GM12878 (cell line): ENCODE data around the gene WDR26. TPM values are rescaled to one million over a fixed set of nuclear protein-coding genes. Genes with fewer than 3 reads are reported as not detected.

Experiments used
- ATAC-seq: fragments of 200-7000 bp; cut with Tn5 transposase; 3 replicates; pipeline ENCODE4 v1.9.1; 2020; ENCODE audit warnings: mild to moderate bottlenecking, moderate library complexity
- BruUV-seq: library from RNA; stranded (reverse); fragments of 400-500 nt; replicated peaks from 2 replicates; lab custom pipeline; 2021; lab: Mats Ljungman, UMichigan
- CTCF ChIA-PET: fragments of 300-600 bp; sonication (Branson Sonifier 250); formaldehyde crosslinking; extraction: SDS; loops from one replicate; lab custom pipeline; 2021; ENCODE audit warnings: inconsistent platforms; lab: Yijun Ruan, JAX
- POLR2A ChIA-PET: fragments of 350-600 bp; formaldehyde crosslinking; extraction: SDS; loops from one replicate; lab custom pipeline; 2021; ENCODE audit warnings: inconsistent platforms; lab: Charles Lee
- RAD21 ChIA-PET: fragments of 300-600 bp; sonication (Branson Sonifier 250); formaldehyde crosslinking; loops from one replicate; lab custom pipeline; 2023; ENCODE audit warnings: antibody characterized with exemption; ENCODE audit not compliant: unreplicated experiment; lab: Charles Lee
- SMC1A ChIA-PET: fragments of 300-600 bp; sonication (Branson Sonifier 250); formaldehyde crosslinking; loops from one replicate; lab custom pipeline; 2023; ENCODE audit not compliant: unreplicated experiment, uncharacterized antibody; lab: Charles Lee
- DNase-seq: peaks from one replicate; pipeline ENCODE4 v3.0.0-alpha.2; 2011; ENCODE audit warnings: low read depth, low spot score
- FAIRE-seq: peaks from 3 replicates; lab custom pipeline; 2011; peaks lifted over from hg19 to GRCh38; lab: Jason Lieb, UNC
- H2AFZ ChIP-seq: 2 replicates; pipeline ENCODE4 v1.6.0; 2011; ENCODE audit warnings: low read depth, low read length, control low read depth; ENCODE audit not compliant: control insufficient read depth
- H3K27ac ChIP-seq: 2 replicates; pipeline ENCODE4 v1.5.1; 2011; ENCODE audit warnings: control low read depth; ENCODE audit not compliant: control insufficient read depth, insufficient read depth
- H3K27me3 ChIP-seq, 2 experiments: replicated peaks in 1 of 2; 2 replicates each; pipeline versions ENCODE4 v1.6.0 to v1.6.1; 2011; ENCODE audit warnings: low read length in 1 of 2; ENCODE audit not compliant: control insufficient read depth in 2 of 2, insufficient read depth in 2 of 2
- H3K36me3 ChIP-seq, 2 experiments: 2 replicates each; pipeline ENCODE4 v1.5.1; 2011; ENCODE audit warnings: low read length in 1 of 2; ENCODE audit not compliant: control insufficient read depth in 2 of 2, insufficient read depth in 2 of 2
- H3K4me1 ChIP-seq: 2 replicates; pipeline ENCODE4 v1.6.1; 2011; ENCODE audit warnings: mild to moderate bottlenecking, low read length, moderate library complexity, mixed read lengths; ENCODE audit not compliant: control insufficient read depth, insufficient read depth
- H3K4me2 ChIP-seq: 2 replicates; pipeline ENCODE4 v1.6.0; 2011; ENCODE audit warnings: control low read depth; ENCODE audit not compliant: control insufficient read depth, insufficient read depth
- H3K4me3 ChIP-seq: fragments of 200-600 bp; sonication (generic); 2 replicates; pipeline ENCODE4 v1.5.1; 2016
- H3K79me2 ChIP-seq: 2 replicates; pipeline ENCODE4 v1.6.0; 2011; ENCODE audit warnings: low read length; ENCODE audit not compliant: control insufficient read depth, insufficient read depth
- H3K9ac ChIP-seq: 2 replicates; pipeline ENCODE4 v1.8.0; 2011; ENCODE audit warnings: low read length, control low read depth, mixed read lengths; ENCODE audit not compliant: control insufficient read depth, insufficient read depth
- H3K9me3 ChIP-seq: replicated peaks from 3 replicates; pipeline ENCODE4 v1.5.1; 2011; ENCODE audit warnings: mild to moderate bottlenecking, low read length; ENCODE audit not compliant: control insufficient read depth, insufficient read depth
- H4K20me1 ChIP-seq: 2 replicates; pipeline ENCODE4 v1.6.0; 2011; ENCODE audit not compliant: control insufficient read depth, insufficient read depth
- CREB1 ChIP-seq: IDR thresholded peaks from 2 replicates; pipeline ENCODE4 v1.6.1; 2012; ENCODE audit warnings: low read depth, mild to moderate bottlenecking, inconsistent platforms
- KLF5 ChIP-seq: fragments of 450-650 bp; IDR thresholded peaks from 2 replicates; pipeline ENCODE4 v1.6.1; 2014; ENCODE audit warnings: mild to moderate bottlenecking; ENCODE audit not compliant: partially characterized antibody
- MTA3 ChIP-seq: IDR thresholded peaks from 2 replicates; pipeline ENCODE4 v1.6.1; 2012; ENCODE audit warnings: low read length, inconsistent platforms, borderline replicate concordance
- MXI1 ChIP-seq: fragments of 150-350 bp; IDR thresholded peaks from 2 replicates; pipeline ENCODE4 v1.6.1; 2011; ENCODE audit warnings: low read depth, mild to moderate bottlenecking, inconsistent platforms, low read length, improper control_type of control experiment
- MYB ChIP-seq: fragments of 150-350 bp; IDR thresholded peaks from 2 replicates; pipeline ENCODE4 v1.6.1; 2014; ENCODE audit warnings: mild to moderate bottlenecking, low read depth, low read length, borderline replicate concordance
- NFIC ChIP-seq: IDR thresholded peaks from 2 replicates; pipeline ENCODE4 v1.6.1; 2012; ENCODE audit warnings: low read depth, mild to moderate bottlenecking, inconsistent platforms, low read length, moderate library complexity
- NFYA ChIP-seq: IDR thresholded peaks from 2 replicates; pipeline ENCODE4 v1.6.1; 2011; ENCODE audit warnings: low read depth, mild to moderate bottlenecking, low read length, improper control_type of control experiment, borderline replicate concordance
- RB1 ChIP-seq: fragments of 450-650 bp; formaldehyde crosslinking; IDR thresholded peaks from 2 replicates; pipeline ENCODE4 v1.6.1; 2017; ENCODE audit warnings: mild to moderate bottlenecking, borderline replicate concordance
- RBBP5 ChIP-seq: fragments of 200-600 bp; sonication (generic); conservative IDR thresholded peaks from 2 replicates; pipeline ENCODE4 v1.6.1; 2016
- RELA ChIP-seq: fragments of 450-650 bp; IDR thresholded peaks from 2 replicates; pipeline ENCODE4 v1.8.0; 2014; ENCODE audit warnings: borderline replicate concordance; ENCODE audit not compliant: partially characterized antibody
- SMAD1 ChIP-seq: fragments of 450-650 bp; IDR thresholded peaks from 2 replicates; pipeline ENCODE4 v1.6.1; 2018; ENCODE audit warnings: mild to moderate bottlenecking, low read depth; ENCODE audit not compliant: partially characterized antibody
- STAT1 ChIP-seq: fragments of 450-650 bp; conservative IDR thresholded peaks from 2 replicates; pipeline ENCODE4 v1.6.1; 2014; ENCODE audit warnings: antibody characterized with exemption, mild to moderate bottlenecking
- ZBTB4 ChIP-seq: fragments of 450-650 bp; formaldehyde crosslinking; IDR thresholded peaks from 2 replicates; pipeline ENCODE4 v1.4.0; 2022; ENCODE audit warnings: mild to moderate bottlenecking, moderate library complexity
- WGBS: methylation state at CpG from one replicate; pipeline ENCODE4 v1.1.6; 2016; ENCODE audit warnings: low lambda C conversion rate; ENCODE audit not compliant: insufficient replicate concordance, insufficient coverage; ENCODE audit errors: missing lambda C conversion rate; 5-methylcytosine and 5-hydroxymethylcytosine counted together
- in situ Hi-C: fragments of 300-500 bp; cut with MboI; formaldehyde crosslinking; loops from 9 replicates; pipeline ENCODE4 v1.14.3; 2018; ENCODE audit warnings: mixed read lengths
- intact Hi-C: fragments of 100-400 bp; cut with micrococcal nuclease; formaldehyde crosslinking; loops from one replicate; pipeline ENCODE4 v1.14.2; 2022; ENCODE audit not compliant: unreplicated experiment
- polyA plus RNA-seq, 11 experiments: library from polyadenylated mRNA; depleted of rRNA in 4 of 11; unstranded in 6 of 11; stranded (reverse) in 5 of 11; fragments of >200 nt; fragmentation: Nextera tagmentation in 4 of 11; fragmentation: Illumina TruSeq in 1 of 11; extraction: Ambion mirVana in 4 of 11; extraction: Trizol in 1 of 11; gene quantifications; 1 replicate in 1 of 11; 2 replicates in 10 of 11; pipeline versions ENCODE4 v1.2.1 to v1.2.3, GENCODE V29; 2011 to 2016; ENCODE audit warnings: inconsistent platforms in 2 of 11, missing spikeins in 2 of 11, low read depth in 1 of 11
- total RNA-seq, 4 experiments: library from RNA; depleted of rRNA in 3 of 4; stranded (reverse); fragments of >200 nt in 3 of 4; fragmentation: Illumina TruSeq in 1 of 4; extraction: Trizol in 1 of 4; gene quantifications; 2 replicates each; pipeline versions ENCODE4 v1.2.1 to v1.2.3, GENCODE V29; 2013 to 2021
- TF ChIP-seq, protein P1 (sequence below): IDR thresholded peaks from 2 replicates; pipeline ENCODE4 v1.6.1; 2011; ENCODE audit warnings: borderline replicate concordance, low read depth, mild to moderate bottlenecking, moderate library complexity, low read length; ENCODE audit not compliant: insufficient read depth, poor library complexity, severe bottlenecking
- TF ChIP-seq, protein P2 (sequence below): IDR thresholded peaks from 2 replicates; pipeline ENCODE4 v1.6.1; 2011; ENCODE audit warnings: low read depth, low read length, improper control_type of control experiment, borderline replicate concordance
- TF ChIP-seq, protein P3 (sequence below): fragments of 450-650 bp; IDR thresholded peaks from 2 replicates; pipeline ENCODE4 v1.6.1; 2018; ENCODE audit warnings: borderline replicate concordance, mild to moderate bottlenecking; ENCODE audit not compliant: partially characterized antibody

Gene WDR26
- total and polyA plus RNA-seq, 10 of the 15 experiments (the other 5 are each of a cell fraction or from before 2014, with no cell fraction given): 6.6 to 47.0 (median 24.4) TPM

GRCh38 chr1:224383218-224383617, 51.4 kb downstream of the WDR26 start:
- FAIRE-seq (no peak), ATAC-seq (no peak), DNase-seq (no peak)
- in situ Hi-C loops: no loop called here
- BruUV-seq: no TSS peak
- Histone ChIP-seq H3K4me1 (peaks cover 23% of the 10 kb centered on the region), H3K79me2 (no peaks in the 10 kb centered on the region), H3K9me3 (no peaks in the 10 kb centered on the region), H3K36me3 (peaks cover 0 to 4% of the 10 kb centered on the region in 2 experiments; a peak in 2 of 4 replicates), H3K27me3 (no peaks in the 10 kb centered on the region), H4K20me1 (no peaks in the 10 kb centered on the region), H2AFZ (no peak overlapping the region)
- 84% methylated on average over 3 of the region's 3 CpGs for WGBS
- ChIA-PET CTCF (interaction anchor here (0.7 to 2.0 kb wide), 4 partner anchors 12 to 266 kb away, joined by 3 to 7 read pairs (median 4); no protein-coding TSS in a partner anchor), RAD21 (interaction anchor here (1.1 kb wide), 2 partner anchors 26 to 50 kb away, joined by 3 read pairs; no protein-coding TSS in a partner anchor), POLR2A (interaction anchor here (0.9 kb wide), 1 partner anchor 39 kb away, joined by 5 read pairs; no protein-coding TSS in a partner anchor)
- intact Hi-C loops: no loop called here
- TF ChIP-seq RB1: no peak
- TF ChIP-seq MTA3: no peak
- TF ChIP-seq, protein P1, sequence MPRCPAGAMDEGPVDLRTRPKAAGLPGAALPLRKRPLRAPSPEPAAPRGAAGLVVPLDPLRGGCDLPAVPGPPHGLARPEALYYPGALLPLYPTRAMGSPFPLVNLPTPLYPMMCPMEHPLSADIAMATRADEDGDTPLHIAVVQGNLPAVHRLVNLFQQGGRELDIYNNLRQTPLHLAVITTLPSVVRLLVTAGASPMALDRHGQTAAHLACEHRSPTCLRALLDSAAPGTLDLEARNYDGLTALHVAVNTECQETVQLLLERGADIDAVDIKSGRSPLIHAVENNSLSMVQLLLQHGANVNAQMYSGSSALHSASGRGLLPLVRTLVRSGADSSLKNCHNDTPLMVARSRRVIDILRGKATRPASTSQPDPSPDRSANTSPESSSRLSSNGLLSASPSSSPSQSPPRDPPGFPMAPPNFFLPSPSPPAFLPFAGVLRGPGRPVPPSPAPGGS: no peak
- TF ChIP-seq, protein P2, sequence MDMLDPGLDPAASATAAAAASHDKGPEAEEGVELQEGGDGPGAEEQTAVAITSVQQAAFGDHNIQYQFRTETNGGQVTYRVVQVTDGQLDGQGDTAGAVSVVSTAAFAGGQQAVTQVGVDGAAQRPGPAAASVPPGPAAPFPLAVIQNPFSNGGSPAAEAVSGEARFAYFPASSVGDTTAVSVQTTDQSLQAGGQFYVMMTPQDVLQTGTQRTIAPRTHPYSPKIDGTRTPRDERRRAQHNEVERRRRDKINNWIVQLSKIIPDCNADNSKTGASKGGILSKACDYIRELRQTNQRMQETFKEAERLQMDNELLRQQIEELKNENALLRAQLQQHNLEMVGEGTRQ: no peak
- no peak for TF ChIP-seq ZBTB4
- no peak for TF ChIP-seq SMAD1
- TF ChIP-seq, protein P3, sequence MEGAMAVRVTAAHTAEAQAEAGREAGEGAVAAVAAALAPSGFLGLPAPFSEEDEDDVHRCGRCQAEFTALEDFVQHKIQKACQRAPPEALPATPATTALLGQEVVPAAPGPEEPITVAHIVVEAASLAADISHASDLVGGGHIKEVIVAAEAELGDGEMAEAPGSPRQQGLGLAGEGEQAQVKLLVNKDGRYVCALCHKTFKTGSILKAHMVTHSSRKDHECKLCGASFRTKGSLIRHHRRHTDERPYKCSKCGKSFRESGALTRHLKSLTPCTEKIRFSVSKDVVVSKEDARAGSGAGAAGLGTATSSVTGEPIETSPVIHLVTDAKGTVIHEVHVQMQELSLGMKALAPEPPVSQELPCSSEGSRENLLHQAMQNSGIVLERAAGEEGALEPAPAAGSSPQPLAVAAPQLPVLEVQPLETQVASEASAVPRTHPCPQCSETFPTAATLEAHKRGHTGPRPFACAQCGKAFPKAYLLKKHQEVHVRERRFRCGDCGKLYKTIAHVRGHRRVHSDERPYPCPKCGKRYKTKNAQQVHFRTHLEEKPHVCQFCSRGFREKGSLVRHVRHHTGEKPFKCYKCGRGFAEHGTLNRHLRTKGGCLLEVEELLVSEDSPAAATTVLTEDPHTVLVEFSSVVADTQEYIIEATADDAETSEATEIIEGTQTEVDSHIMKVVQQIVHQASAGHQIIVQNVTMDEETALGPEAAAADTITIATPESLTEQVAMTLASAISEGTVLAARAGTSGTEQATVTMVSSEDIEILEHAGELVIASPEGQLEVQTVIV: no peak
- no peak for TF ChIP-seq RBBP5
- TF ChIP-seq STAT1: no peak
- TF ChIP-seq CREB1: no peak
- no peak for TF ChIP-seq MXI1
- TF ChIP-seq KLF5: no peak
- no peak for TF ChIP-seq MYB
- no peak for TF ChIP-seq NFIC
- TF ChIP-seq NFYA: no peak
- no peak for TF ChIP-seq RELA
- TF ChIP-seq, all 136 proteins: peak for 0
- H3K27ac ChIP-seq: no peak overlapping the region
- H3K4me3 ChIP-seq: no peak overlapping the region
- no peak overlapping the region for H3K4me2 ChIP-seq
- SMC1A ChIA-PET: interaction anchor here (0.9 to 2.2 kb wide), 6 partner anchors 12 to 511 kb away, joined by 3 to 9 read pairs (median 4); no protein-coding TSS in a partner anchor
- no peak overlapping the region for H3K9ac ChIP-seq
